BJ (cell line): Measurements from ENCODE around the gene TMEM131. TPM values are rescaled to one million over a fixed set of nuclear protein-coding genes. Genes with fewer than 3 reads are reported as not detected.
"Not testable (repeated sequence)": the region's sequence is repeated elsewhere in the genome, so short reads cannot be mapped to it uniquely, and the experiment has no call there.

Source experiments
- CTCF ChIA-PET: fragments of 350-600 bp; formaldehyde crosslinking; extraction: SDS; loops from one replicate; lab custom pipeline; 2021; ENCODE audit warnings: antibody characterized with exemption, inconsistent platforms; lab: Yijun Ruan, JAX
- POLR2A ChIA-PET: fragments of 300-600 bp; sonication (Branson Sonifier 250); formaldehyde crosslinking; extraction: SDS; loops from one replicate; lab custom pipeline; 2021; ENCODE audit warnings: antibody characterized with exemption; lab: Charles Lee
- DNase-seq: peaks from one replicate; pipeline ENCODE4 v3.0.0-alpha.2; 2011; ENCODE audit warnings: low read depth
- H3K27me3 ChIP-seq: 2 replicates; pipeline ENCODE4 v1.6.0; 2011; ENCODE audit warnings: low read length; ENCODE audit not compliant: control insufficient read depth, insufficient read depth
- H3K36me3 ChIP-seq: 2 replicates; pipeline ENCODE4 v1.5.1; 2011; ENCODE audit warnings: low read length; ENCODE audit not compliant: control insufficient read depth, insufficient read depth
- H3K4me3 ChIP-seq: 2 replicates; pipeline ENCODE4 v1.5.1; 2011; ENCODE audit warnings: low read depth, mild to moderate bottlenecking, control low read depth, low read length
- polyA plus RNA-seq: library from polyadenylated mRNA; depleted of rRNA; stranded (reverse); fragments of >200 nt; gene quantifications from 2 replicates; pipeline ENCODE4 v1.2.3, GENCODE V29; 2011
- TF ChIP-seq, protein P1 (sequence below): IDR thresholded peaks from 2 replicates; pipeline ENCODE4 v1.5.1; 2011; ENCODE audit warnings: low read depth, mild to moderate bottlenecking, control low read depth, inconsistent platforms, low read length, moderate library complexity; ENCODE audit not compliant: insufficient read depth

TMEM131 gene
- polyA plus RNA-seq, 1 experiment: 11.8 TPM

DNA sequence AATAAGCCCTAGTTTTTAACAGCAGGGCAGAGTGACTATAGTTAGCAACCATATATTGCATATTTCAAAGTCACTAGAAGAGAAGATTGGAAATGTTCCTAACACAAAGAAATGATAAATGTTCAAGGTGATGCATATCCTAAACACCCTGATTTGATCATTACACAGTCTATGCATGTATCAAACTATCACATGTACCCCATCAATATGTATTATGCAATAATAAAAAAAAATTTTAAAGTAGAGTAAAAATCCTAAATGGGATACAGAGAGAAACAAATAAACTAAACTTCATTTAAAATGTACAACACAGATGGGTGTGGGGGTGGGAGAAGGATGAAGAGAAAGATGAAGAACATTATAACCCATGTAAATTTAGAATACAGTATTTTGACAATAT lies 93.9 kb downstream of the TMEM131 start:
- no peaks in the 10 kb centered on the region for H3K27me3 ChIP-seq
- H3K36me3 ChIP-seq: peaks cover 2% of the 10 kb centered on the region
- no peak overlapping the region for H3K4me3 ChIP-seq
- DNase-seq: no peak
- TF ChIP-seq, protein P1, sequence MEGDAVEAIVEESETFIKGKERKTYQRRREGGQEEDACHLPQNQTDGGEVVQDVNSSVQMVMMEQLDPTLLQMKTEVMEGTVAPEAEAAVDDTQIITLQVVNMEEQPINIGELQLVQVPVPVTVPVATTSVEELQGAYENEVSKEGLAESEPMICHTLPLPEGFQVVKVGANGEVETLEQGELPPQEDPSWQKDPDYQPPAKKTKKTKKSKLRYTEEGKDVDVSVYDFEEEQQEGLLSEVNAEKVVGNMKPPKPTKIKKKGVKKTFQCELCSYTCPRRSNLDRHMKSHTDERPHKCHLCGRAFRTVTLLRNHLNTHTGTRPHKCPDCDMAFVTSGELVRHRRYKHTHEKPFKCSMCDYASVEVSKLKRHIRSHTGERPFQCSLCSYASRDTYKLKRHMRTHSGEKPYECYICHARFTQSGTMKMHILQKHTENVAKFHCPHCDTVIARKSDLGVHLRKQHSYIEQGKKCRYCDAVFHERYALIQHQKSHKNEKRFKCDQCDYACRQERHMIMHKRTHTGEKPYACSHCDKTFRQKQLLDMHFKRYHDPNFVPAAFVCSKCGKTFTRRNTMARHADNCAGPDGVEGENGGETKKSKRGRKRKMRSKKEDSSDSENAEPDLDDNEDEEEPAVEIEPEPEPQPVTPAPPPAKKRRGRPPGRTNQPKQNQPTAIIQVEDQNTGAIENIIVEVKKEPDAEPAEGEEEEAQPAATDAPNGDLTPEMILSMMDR: no peak
- ChIA-PET POLR2A (no interaction called here), CTCF (no interaction called here)

DNA sequence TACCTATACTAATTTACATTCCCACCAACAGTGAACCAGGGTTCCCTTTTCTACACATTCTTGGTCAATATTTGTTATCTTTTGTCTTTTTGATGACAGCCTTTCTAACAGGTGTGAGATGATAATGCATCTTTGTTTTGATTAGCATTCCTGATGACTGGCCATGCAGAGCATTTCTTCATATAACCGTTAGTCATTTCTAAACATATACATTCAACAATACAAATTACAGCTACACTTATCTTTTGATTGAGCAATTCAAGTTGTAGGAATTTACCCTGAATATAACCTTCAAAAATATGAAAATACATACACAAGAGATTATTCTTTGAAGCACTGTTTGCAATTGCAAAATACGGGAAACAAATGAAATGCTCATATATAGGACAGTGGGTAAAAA lies 94.9 kb downstream of the TMEM131 start:
- DNase-seq: no peak
- TF ChIP-seq, protein P1: no peak

DNA sequence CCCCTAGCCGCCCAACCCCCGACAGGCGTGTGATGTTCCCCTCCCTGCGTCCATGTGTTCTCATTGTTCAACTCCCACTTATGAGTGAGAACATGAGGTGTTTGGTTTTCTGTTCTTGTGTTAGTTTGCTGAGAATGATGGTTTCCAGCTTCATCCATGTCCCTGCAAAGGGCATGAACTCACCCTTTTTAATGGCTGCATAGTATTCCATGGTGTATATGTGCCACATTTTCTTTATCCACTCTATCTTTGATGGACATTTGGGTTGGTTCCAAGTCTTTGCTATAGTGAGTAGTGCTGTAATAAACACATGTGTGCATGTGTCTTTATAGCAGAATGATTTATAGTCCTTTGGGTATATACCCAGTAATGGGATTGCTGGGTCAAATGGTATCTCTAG lies 102.7 kb downstream of the TMEM131 start:
- CTCF ChIA-PET: interaction anchor here (1.7 kb wide), 1 partner anchor 11 kb away, joined by 4 read pairs; no protein-coding TSS in a partner anchor
- H3K36me3 ChIP-seq, POLR2A ChIA-PET, H3K27me3 ChIP-seq, DNase-seq, H3K4me3 ChIP-seq: not testable (repeated sequence)

More for the DNA sequence above, 94.9 kb downstream of the TMEM131 start:
- ChIA-PET POLR2A (no interaction called here), CTCF (interaction anchor here (0.9 to 1.9 kb wide), 2 partner anchors 10 to 20 kb away, joined by 3 to 4 read pairs; no protein-coding TSS in a partner anchor)
- Histone ChIP-seq H3K36me3 (no peaks in the 10 kb centered on the region), H3K27me3 (no peaks in the 10 kb centered on the region), H3K4me3 (no peak overlapping the region)

DNA sequence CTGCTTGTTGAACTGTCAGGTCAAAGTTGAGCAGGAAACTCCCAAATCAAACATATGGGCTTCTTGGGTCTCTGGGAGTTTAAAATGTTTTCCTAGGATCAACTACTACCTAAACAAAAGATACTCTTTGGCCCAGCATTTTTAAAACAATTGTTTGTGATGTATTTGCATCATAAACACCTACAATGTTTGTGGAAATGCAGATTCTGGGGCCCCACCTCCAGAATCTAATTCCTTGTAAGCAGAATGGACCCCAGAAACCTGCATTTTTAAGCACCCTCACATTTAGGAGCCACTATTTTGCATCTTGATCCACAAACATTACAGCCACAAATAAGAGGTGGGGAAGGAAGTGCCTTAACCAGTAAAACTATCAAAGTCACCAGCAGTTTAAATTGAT lies 104.1 kb downstream of the TMEM131 start:
- no peaks in the 10 kb centered on the region for H3K27me3 ChIP-seq
- TF ChIP-seq, protein P1: no peak
- POLR2A ChIA-PET: no interaction called here
- no peak overlapping the region for H3K4me3 ChIP-seq
- no peak for DNase-seq
- CTCF ChIA-PET: interaction anchor here (1.7 kb wide), 1 partner anchor 9 kb away, joined by 4 read pairs; no protein-coding TSS in a partner anchor
- peaks cover 7% of the 10 kb centered on the region for H3K36me3 ChIP-seq

DNA sequence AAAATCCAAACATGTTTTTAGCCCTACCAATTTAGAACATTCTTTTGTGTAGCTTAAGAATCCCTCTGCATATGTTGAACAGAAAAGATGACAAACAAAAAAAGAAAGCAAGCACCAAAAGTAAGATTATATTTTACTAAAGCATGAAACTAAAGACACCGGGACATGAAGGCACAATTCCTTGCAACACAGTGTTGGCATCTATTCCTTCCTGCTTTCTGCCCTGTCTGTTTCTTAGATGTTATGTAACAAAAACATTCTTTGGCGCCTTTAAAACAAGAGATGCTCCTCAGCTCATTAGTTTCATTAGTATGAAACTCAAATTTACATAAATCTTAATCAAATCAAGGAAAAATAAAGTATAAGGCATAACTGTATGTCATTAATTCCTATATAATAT lies 106.6 kb downstream of the TMEM131 start:
- CTCF ChIA-PET: no interaction called here
- POLR2A ChIA-PET: no interaction called here
- Histone ChIP-seq H3K36me3 (peaks cover 10% of the 10 kb centered on the region), H3K4me3 (no peak overlapping the region), H3K27me3 (no peaks in the 10 kb centered on the region)
- DNase-seq: no peak
- TF ChIP-seq, protein P1: no peak

DNA sequence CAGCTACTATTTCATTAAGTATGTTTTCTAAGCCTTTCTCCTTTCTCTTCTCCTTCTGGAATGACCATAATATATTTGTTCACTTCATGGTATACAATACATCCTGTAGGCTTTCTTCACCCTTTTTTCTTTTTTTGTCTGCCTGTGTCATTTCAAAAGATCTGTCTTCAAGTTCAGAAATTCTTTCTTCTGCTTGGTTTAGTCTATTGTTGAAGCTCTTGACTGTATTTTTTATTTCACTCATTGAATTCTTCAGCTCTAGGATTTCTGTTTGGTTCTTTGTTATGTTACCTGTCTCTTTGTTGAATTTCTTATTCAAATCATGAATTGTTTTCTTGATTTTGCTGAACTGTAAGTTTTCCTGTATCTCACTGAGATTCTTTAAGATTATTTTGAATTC lies 109.9 kb downstream of the TMEM131 start:
- Histone ChIP-seq H3K4me3 (no peak overlapping the region), H3K36me3 (peaks cover 10% of the 10 kb centered on the region), H3K27me3 (no peaks in the 10 kb centered on the region)
- TF ChIP-seq, protein P1: no peak
- ChIA-PET CTCF (no interaction called here), POLR2A (no interaction called here)
- DNase-seq: no peak
